ENCODE data around the gene STXBP4. TPM values are rescaled to one million over a fixed set of nuclear protein-coding genes. Genes with fewer than 3 reads are reported as not detected.

The STXBP4 gene
- total RNA-seq, 1 donor from 2014 or later = 5.1 TPM

DNA sequence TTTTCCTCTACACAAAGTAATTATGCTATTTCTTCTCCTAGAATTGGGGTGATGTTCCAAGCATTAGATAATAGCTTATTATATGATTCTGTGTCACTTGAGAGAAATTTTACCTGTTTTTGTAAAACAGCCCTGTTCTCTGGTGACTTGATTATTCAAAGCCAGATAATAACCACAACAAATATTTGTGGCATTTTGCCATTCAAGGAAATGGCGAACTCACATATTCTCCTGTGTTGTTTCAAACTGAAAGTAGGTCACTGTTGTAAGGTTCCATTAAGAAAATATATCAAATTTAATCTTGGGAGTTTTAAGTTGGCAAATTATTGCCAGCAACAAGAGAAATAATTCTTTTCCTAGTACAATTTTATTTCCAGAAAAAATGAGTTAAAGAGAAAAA is 124.8 kb downstream of the STXBP4 start:
- H3K4me3 ChIP-seq (ENCODE audit: low read depth, low read length) = no peak overlapping the region
- TF ChIP-seq, protein P1, sequence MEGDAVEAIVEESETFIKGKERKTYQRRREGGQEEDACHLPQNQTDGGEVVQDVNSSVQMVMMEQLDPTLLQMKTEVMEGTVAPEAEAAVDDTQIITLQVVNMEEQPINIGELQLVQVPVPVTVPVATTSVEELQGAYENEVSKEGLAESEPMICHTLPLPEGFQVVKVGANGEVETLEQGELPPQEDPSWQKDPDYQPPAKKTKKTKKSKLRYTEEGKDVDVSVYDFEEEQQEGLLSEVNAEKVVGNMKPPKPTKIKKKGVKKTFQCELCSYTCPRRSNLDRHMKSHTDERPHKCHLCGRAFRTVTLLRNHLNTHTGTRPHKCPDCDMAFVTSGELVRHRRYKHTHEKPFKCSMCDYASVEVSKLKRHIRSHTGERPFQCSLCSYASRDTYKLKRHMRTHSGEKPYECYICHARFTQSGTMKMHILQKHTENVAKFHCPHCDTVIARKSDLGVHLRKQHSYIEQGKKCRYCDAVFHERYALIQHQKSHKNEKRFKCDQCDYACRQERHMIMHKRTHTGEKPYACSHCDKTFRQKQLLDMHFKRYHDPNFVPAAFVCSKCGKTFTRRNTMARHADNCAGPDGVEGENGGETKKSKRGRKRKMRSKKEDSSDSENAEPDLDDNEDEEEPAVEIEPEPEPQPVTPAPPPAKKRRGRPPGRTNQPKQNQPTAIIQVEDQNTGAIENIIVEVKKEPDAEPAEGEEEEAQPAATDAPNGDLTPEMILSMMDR (conservative IDR thresholded peaks at IDR 0.05; ENCODE audit: low read depth, low read length) = no peak
- DNase-seq (ENCODE audit: low read depth) = no peak

DNA sequence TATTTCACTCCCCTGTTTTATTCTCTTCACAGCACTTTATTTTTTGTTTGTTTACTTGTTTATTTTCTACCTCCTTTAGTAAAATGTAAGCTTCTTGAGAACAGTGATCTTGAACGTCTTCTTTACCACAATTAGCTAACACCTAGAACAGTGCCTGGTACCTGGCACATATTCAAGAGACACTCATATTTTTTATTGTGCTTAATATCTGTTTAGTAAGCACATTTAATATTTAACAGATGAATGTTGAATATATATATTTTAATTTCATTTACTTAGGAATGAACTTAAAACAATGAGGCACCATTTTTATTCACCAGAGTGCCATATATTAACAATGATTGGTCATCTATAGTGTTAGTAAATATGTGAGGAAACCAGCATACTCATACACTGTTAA is 130.2 kb downstream of the STXBP4 start:
- DNase-seq (ENCODE audit: low read depth) = no peak
- H3K4me3 ChIP-seq (ENCODE audit: low read depth, low read length) = no peak overlapping the region
- TF ChIP-seq, protein P1 (conservative IDR thresholded peaks at IDR 0.05; ENCODE audit: low read depth, low read length) = no peak

DNA sequence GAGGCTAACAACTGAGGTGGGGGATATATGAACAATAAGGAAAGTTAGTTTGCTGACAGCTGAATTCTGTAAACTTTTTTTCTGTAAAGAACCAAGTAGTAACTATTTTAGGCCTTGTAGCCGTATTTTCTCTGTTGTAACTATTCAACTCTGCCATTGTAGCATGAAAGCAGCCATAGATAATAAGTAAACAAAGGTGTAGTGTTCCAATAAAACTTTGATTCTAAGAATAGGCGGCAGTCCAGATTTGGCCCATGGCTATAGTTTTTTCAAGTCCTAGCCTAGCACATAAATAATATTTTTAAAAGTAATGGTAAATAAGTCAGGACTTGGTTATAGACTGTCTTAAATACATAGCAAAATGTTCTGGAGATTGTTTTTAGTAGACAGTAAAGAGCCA is 142.0 kb downstream of the STXBP4 start:
- H3K4me3 ChIP-seq (ENCODE audit: low read depth, low read length) = no peak overlapping the region
- DNase-seq (ENCODE audit: low read depth) = no peak
- TF ChIP-seq, protein P1 (conservative IDR thresholded peaks at IDR 0.05; ENCODE audit: low read depth, low read length) = no peak

DNA sequence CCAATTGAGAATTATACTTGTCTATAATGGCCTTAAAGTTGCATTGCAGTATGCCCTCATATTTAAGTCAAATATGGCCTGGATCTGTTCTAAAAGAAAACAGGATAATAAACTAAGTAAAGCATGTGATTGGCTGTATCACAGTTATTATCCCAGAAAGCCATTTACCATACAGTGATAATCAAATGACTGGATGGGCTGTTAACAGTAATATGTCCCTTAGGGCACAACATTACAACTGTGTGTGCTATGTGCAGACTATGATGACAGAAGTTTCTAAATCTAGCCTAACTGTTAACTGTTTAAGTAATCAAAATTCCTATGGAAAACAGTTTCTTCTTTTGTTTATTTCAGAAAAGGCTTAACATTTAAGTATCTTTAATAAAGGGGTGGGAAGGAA is 145.7 kb downstream of the STXBP4 start:
- TF ChIP-seq, protein P1 (conservative IDR thresholded peaks at IDR 0.05; ENCODE audit: low read depth, low read length) = no peak
- DNase-seq (ENCODE audit: low read depth) = no peak
- H3K4me3 ChIP-seq (ENCODE audit: low read depth, low read length) = no peak overlapping the region

DNA sequence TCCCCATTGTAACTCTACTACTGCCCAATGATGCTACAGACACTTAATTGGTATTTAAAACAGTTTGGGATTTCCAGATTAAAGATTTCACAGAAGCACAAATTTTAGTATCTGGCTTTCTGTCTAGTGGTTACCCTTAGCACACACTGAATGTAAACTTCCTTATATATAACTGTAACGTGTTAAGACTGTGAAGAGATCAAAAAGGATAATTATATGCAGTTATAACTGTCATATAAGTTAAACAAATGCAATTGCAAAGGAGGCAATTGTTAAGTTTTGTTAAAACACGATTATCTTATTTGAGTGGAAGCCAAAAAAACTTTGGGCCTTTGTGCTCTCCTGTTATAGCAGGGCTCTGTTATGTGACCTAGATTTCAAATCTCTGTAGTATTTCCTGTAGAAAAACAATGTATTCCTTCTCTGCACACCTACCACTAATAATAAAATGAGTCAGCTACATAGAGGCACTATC is 147.9 kb downstream of the STXBP4 start:
- TF ChIP-seq, protein P1 (conservative IDR thresholded peaks at IDR 0.05; ENCODE audit: low read depth, low read length) = no peak
- H3K4me3 ChIP-seq (ENCODE audit: low read depth, low read length) = no peak overlapping the region
- DNase-seq (ENCODE audit: low read depth) = no peak

DNA sequence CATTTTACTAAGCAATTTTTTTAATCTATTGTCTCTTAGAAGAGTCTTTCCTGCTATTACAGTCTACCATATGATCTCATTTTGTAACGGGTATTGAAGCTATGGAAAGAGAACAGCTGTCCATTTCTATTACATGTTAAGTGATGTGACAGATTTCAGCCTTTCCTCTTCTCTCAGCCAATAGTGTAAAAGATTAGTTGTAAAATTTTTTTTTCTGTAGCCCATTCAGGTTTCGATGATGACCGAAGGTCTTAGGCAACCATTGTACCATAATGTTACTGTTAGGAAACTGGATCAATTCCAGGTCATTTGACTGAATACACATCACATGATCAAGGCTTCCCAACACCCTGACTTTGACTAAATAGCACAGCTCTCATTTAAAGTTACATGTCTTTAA is 148.6 kb downstream of the STXBP4 start:
- TF ChIP-seq, protein P1 (conservative IDR thresholded peaks at IDR 0.05; ENCODE audit: low read depth, low read length) = no peak
- no peak overlapping the region for H3K4me3 ChIP-seq (ENCODE audit: low read depth, low read length)
- peak; percentile 43 for DNase-seq (ENCODE audit: low read depth)

DNA sequence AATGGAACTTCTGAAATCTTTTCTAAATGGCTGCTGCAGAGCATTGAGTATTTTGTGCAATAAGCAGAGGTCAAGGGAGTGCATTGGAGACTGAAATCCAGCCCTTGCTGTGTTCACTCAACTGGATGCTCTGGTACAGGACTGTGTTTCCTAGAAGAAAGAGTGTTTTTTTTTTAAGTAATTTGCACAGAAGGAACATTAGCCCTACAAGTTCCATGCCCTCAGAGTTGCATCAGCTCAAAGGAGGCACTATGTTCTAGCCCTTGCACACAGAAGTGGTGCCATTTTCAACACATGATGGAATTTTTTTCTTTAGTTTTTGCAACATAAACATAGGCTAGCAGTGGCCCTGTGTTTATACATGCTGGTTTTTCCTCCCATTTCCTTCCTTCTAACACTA is 152.1 kb downstream of the STXBP4 start:
- peak; percentile 29 for DNase-seq (ENCODE audit: low read depth)
- no peak overlapping the region for H3K4me3 ChIP-seq (ENCODE audit: low read depth, low read length)
- TF ChIP-seq, protein P1 (conservative IDR thresholded peaks at IDR 0.05; ENCODE audit: low read depth, low read length) = no peak
